Measurements from ENCODE around the gene ACSL1.
"Not testable (repeated sequence)": the region's sequence is repeated elsewhere in the genome, so short reads cannot be mapped to it uniquely, and the experiment has no call there.

ACSL1 gene

GRCh38 chr4:184741651-184742050, 84.1 kb downstream of the ACSL1 start:
- not testable (repeated sequence) for H2AFZ ChIP-seq (ENCODE audit: low read length, unreplicated experiment); H3K27ac ChIP-seq (ENCODE audit: low read depth, low read length); H3K79me2 ChIP-seq (ENCODE audit: control insufficient read depth, insufficient read depth, low read length, unreplicated experiment); H3K4me1 ChIP-seq (ENCODE audit: control insufficient read depth, insufficient read depth, low read length, unreplicated experiment); H3K36me3 ChIP-seq (ENCODE audit: insufficient read depth, low read length); H3K27me3 ChIP-seq (ENCODE audit: insufficient read depth, low read length); H3K4me3 ChIP-seq (ENCODE audit: low read depth, low read length)

- Histone ChIP-seq H3K4me1 (ENCODE audit: control insufficient read depth, insufficient read depth, low read length, unreplicated experiment) (peaks cover 2% of the 10 kb centered on the region), H3K27me3 (ENCODE audit: insufficient read depth, low read length) (no peaks in the 10 kb centered on the region), H3K27ac (ENCODE audit: low read depth, low read length) (no peak overlapping the region), H2AFZ (ENCODE audit: low read length, unreplicated experiment) (no peak overlapping the region), H3K4me3 (ENCODE audit: low read depth, low read length) (no peak overlapping the region), H3K36me3 (ENCODE audit: insufficient read depth, low read length) (no peaks in the 10 kb centered on the region), H3K79me2 (ENCODE audit: control insufficient read depth, insufficient read depth, low read length, unreplicated experiment) (no peaks in the 10 kb centered on the region)
These were observed 84.8 kb downstream of the ACSL1 start for GRCh38 chr4:184740980-184741391.

- H3K4me1 ChIP-seq (ENCODE audit: control insufficient read depth, insufficient read depth, low read length, unreplicated experiment); H3K27ac ChIP-seq (ENCODE audit: low read depth, low read length); H3K79me2 ChIP-seq (ENCODE audit: control insufficient read depth, insufficient read depth, low read length, unreplicated experiment); H3K4me3 ChIP-seq (ENCODE audit: low read depth, low read length); H3K27me3 ChIP-seq (ENCODE audit: insufficient read depth, low read length); H3K36me3 ChIP-seq (ENCODE audit: insufficient read depth, low read length); H2AFZ ChIP-seq (ENCODE audit: low read length, unreplicated experiment): not testable (repeated sequence)
These were observed 86.2 kb downstream of the ACSL1 start for GRCh38 chr4:184739575-184739974.

- Histone ChIP-seq H2AFZ (ENCODE audit: low read length, unreplicated experiment) (peak overlapping the region; percentile 8), H3K27me3 (ENCODE audit: insufficient read depth, low read length) (no peaks in the 10 kb centered on the region), H3K79me2 (ENCODE audit: control insufficient read depth, insufficient read depth, low read length, unreplicated experiment) (peaks cover 26% of the 10 kb centered on the region), H3K36me3 (ENCODE audit: insufficient read depth, low read length) (no peaks in the 10 kb centered on the region), H3K27ac (ENCODE audit: low read depth, low read length) (no peak overlapping the region), H3K4me3 (ENCODE audit: low read depth, low read length) (peak overlapping the region; percentile 83), H3K4me1 (ENCODE audit: control insufficient read depth, insufficient read depth, low read length, unreplicated experiment) (peaks cover 25% of the 10 kb centered on the region)
These were observed 91.0 kb downstream of the ACSL1 start for GRCh38 chr4:184734758-184735157.

- Histone ChIP-seq H3K79me2 (ENCODE audit: control insufficient read depth, insufficient read depth, low read length, unreplicated experiment) (peaks cover 26% of the 10 kb centered on the region), H3K4me1 (ENCODE audit: control insufficient read depth, insufficient read depth, low read length, unreplicated experiment) (peaks cover 28% of the 10 kb centered on the region), H2AFZ (ENCODE audit: low read length, unreplicated experiment) (peak within 1 kb of the TSS; percentile 77), H3K27me3 (ENCODE audit: insufficient read depth, low read length) (no peaks in the 10 kb centered on the region), H3K4me3 (ENCODE audit: low read depth, low read length) (peak within 1 kb of the TSS; percentile 83), H3K36me3 (ENCODE audit: insufficient read depth, low read length) (no peaks in the 10 kb centered on the region), H3K27ac (ENCODE audit: low read depth, low read length) (peak within 1 kb of the TSS; percentile 24; the same call in 1 of the 2 replicates)
These were observed 91.9 kb downstream of the ACSL1 start, which contains the start of gene CENPU for GRCh38 chr4:184733654-184734524. TSS of gene CENPU (minus strand) at chr4:184734096. CDS start at chr4:184734062, 34 bp downstream.

GRCh38 chr4:184732126-184732525, 93.6 kb downstream of the ACSL1 start:
- Histone ChIP-seq H3K27ac (ENCODE audit: low read depth, low read length) (peak overlapping the region; percentile 37; the same call in 1 of the 2 replicates), H3K36me3 (ENCODE audit: insufficient read depth, low read length) (peaks cover 13% of the 10 kb centered on the region)

GRCh38 chr4:184731056-184731455, 94.7 kb downstream of the ACSL1 start:
- Histone ChIP-seq H3K79me2 (ENCODE audit: control insufficient read depth, insufficient read depth, low read length, unreplicated experiment) (peaks cover 34% of the 10 kb centered on the region), H3K4me1 (ENCODE audit: control insufficient read depth, insufficient read depth, low read length, unreplicated experiment) (peaks cover 32% of the 10 kb centered on the region), H3K36me3 (ENCODE audit: insufficient read depth, low read length) (peaks cover 14% of the 10 kb centered on the region)

More at GRCh38 chr4:184732126-184732525, 93.6 kb downstream of the ACSL1 start:
- H3K4me1 ChIP-seq (ENCODE audit: control insufficient read depth, insufficient read depth, low read length, unreplicated experiment) = peaks cover 32% of the 10 kb centered on the region
- peak overlapping the region; percentile 83 for H3K4me3 ChIP-seq (ENCODE audit: low read depth, low read length)
- no peaks in the 10 kb centered on the region for H3K27me3 ChIP-seq (ENCODE audit: insufficient read depth, low read length)
- no peak overlapping the region for H2AFZ ChIP-seq (ENCODE audit: low read length, unreplicated experiment)
- H3K79me2 ChIP-seq (ENCODE audit: control insufficient read depth, insufficient read depth, low read length, unreplicated experiment) = peaks cover 33% of the 10 kb centered on the region

GRCh38 chr4:184729946-184730345, 95.8 kb downstream of the ACSL1 start:
- no peak overlapping the region for H3K27ac ChIP-seq (ENCODE audit: low read depth, low read length)
- H3K4me3 ChIP-seq (ENCODE audit: low read depth, low read length) = no peak overlapping the region
- peaks cover 14% of the 10 kb centered on the region for H3K36me3 ChIP-seq (ENCODE audit: insufficient read depth, low read length)
- H3K4me1 ChIP-seq (ENCODE audit: control insufficient read depth, insufficient read depth, low read length, unreplicated experiment) = peaks cover 32% of the 10 kb centered on the region
- no peak overlapping the region for H2AFZ ChIP-seq (ENCODE audit: low read length, unreplicated experiment)
- H3K79me2 ChIP-seq (ENCODE audit: control insufficient read depth, insufficient read depth, low read length, unreplicated experiment) = peaks cover 34% of the 10 kb centered on the region
- no peaks in the 10 kb centered on the region for H3K27me3 ChIP-seq (ENCODE audit: insufficient read depth, low read length)

More at GRCh38 chr4:184731056-184731455, 94.7 kb downstream of the ACSL1 start:
- H3K27ac ChIP-seq (ENCODE audit: low read depth, low read length) = no peak overlapping the region
- H3K27me3 ChIP-seq (ENCODE audit: insufficient read depth, low read length) = no peaks in the 10 kb centered on the region
- no peak overlapping the region for H2AFZ ChIP-seq (ENCODE audit: low read length, unreplicated experiment)
- no peak overlapping the region for H3K4me3 ChIP-seq (ENCODE audit: low read depth, low read length)

- H3K4me3 ChIP-seq (ENCODE audit: low read depth, low read length) = no peak overlapping the region
- H3K27me3 ChIP-seq (ENCODE audit: insufficient read depth, low read length) = no peaks in the 10 kb centered on the region
- peaks cover 32% of the 10 kb centered on the region for H3K4me1 ChIP-seq (ENCODE audit: control insufficient read depth, insufficient read depth, low read length, unreplicated experiment)
- H2AFZ ChIP-seq (ENCODE audit: low read length, unreplicated experiment) = no peak overlapping the region
- H3K27ac ChIP-seq (ENCODE audit: low read depth, low read length) = peak overlapping the region; percentile 29
- H3K79me2 ChIP-seq (ENCODE audit: control insufficient read depth, insufficient read depth, low read length, unreplicated experiment) = peaks cover 34% of the 10 kb centered on the region
- peaks cover 21% of the 10 kb centered on the region for H3K36me3 ChIP-seq (ENCODE audit: insufficient read depth, low read length)
These were observed 96.9 kb downstream of the ACSL1 start for GRCh38 chr4:184728858-184729257.

- Histone ChIP-seq H3K36me3 (ENCODE audit: insufficient read depth, low read length) (peaks cover 26% of the 10 kb centered on the region), H3K4me3 (ENCODE audit: low read depth, low read length) (no peak overlapping the region), H3K27ac (ENCODE audit: low read depth, low read length) (no peak overlapping the region), H3K4me1 (ENCODE audit: control insufficient read depth, insufficient read depth, low read length, unreplicated experiment) (peaks cover 29% of the 10 kb centered on the region), H3K27me3 (ENCODE audit: insufficient read depth, low read length) (no peaks in the 10 kb centered on the region), H3K79me2 (ENCODE audit: control insufficient read depth, insufficient read depth, low read length, unreplicated experiment) (peaks cover 28% of the 10 kb centered on the region), H2AFZ (ENCODE audit: low read length, unreplicated experiment) (no peak overlapping the region)
These were observed 98.3 kb downstream of the ACSL1 start for GRCh38 chr4:184727430-184727829.

GRCh38 chr4:184722798-184723197, 103.0 kb downstream of the ACSL1 start:
- no peaks in the 10 kb centered on the region for H3K27me3 ChIP-seq (ENCODE audit: insufficient read depth, low read length)
- peaks cover 42% of the 10 kb centered on the region for H3K36me3 ChIP-seq (ENCODE audit: insufficient read depth, low read length)
- H3K4me1 ChIP-seq (ENCODE audit: control insufficient read depth, insufficient read depth, low read length, unreplicated experiment) = no peaks in the 10 kb centered on the region
- H3K4me3 ChIP-seq (ENCODE audit: low read depth, low read length) = no peak overlapping the region
- H2AFZ ChIP-seq (ENCODE audit: low read length, unreplicated experiment) = no peak overlapping the region
- no peak overlapping the region for H3K27ac ChIP-seq (ENCODE audit: low read depth, low read length)
- peaks cover 11% of the 10 kb centered on the region for H3K79me2 ChIP-seq (ENCODE audit: control insufficient read depth, insufficient read depth, low read length, unreplicated experiment)

All from ACC112 (cell line).